Skeletal muscle tissue (tissue), 4 donors: Measurements from ENCODE around the gene CORO1C. TPM values are rescaled to one million over a fixed set of nuclear protein-coding genes. Genes with fewer than 3 reads are reported as not detected.
A peak's percentile ranks its signal among the peaks of the same experiment; 100 is the strongest.

Experiments used
- H3K27ac ChIP-seq: one replicate; pipeline ENCODE4 v1.7.0; 2013; ENCODE audit warnings: mild to moderate bottlenecking, low read depth, low read length, inconsistent platforms
- H3K27me3 ChIP-seq, 3 donors: one replicate each; pipeline ENCODE4 v1.7.0; 2013; ENCODE audit warnings: low read length in 3 of 3; ENCODE audit not compliant: control insufficient read depth in 3 of 3, insufficient read depth in 3 of 3
- H3K36me3 ChIP-seq, 3 donors: one replicate each; pipeline ENCODE4 v1.7.0; 2013; ENCODE audit warnings: low read length in 3 of 3; ENCODE audit not compliant: control insufficient read depth in 3 of 3, insufficient read depth in 3 of 3
- H3K4me1 ChIP-seq, 3 donors: one replicate each; pipeline ENCODE4 v1.7.0; 2013; ENCODE audit warnings: low read length in 3 of 3, mild to moderate bottlenecking in 3 of 3; ENCODE audit not compliant: control insufficient read depth in 3 of 3, insufficient read depth in 3 of 3
- H3K4me3 ChIP-seq, 3 donors: one replicate each; pipeline ENCODE4 v1.7.0; 2013; ENCODE audit warnings: low read length in 3 of 3
- H3K9ac ChIP-seq, 3 donors: one replicate each; pipeline ENCODE4 v1.7.0; 2013; ENCODE audit warnings: low read length in 3 of 3, mild to moderate bottlenecking in 3 of 3, moderate library complexity in 2 of 3, low read depth in 1 of 3
- H3K9me3 ChIP-seq, 3 donors: one replicate each; pipeline ENCODE4 v1.7.0; 2013; ENCODE audit warnings: low read length in 3 of 3; ENCODE audit not compliant: control insufficient read depth in 3 of 3
- total RNA-seq: library from RNA; depleted of rRNA; stranded (reverse); fragments of >200 nt; gene quantifications from one replicate; pipeline ENCODE4 v1.2.3, GENCODE V29; 2014
- donor health status: Osteomylitis.

CORO1C gene
- total RNA-seq, 1 donor from 2014 or later: 154 TPM

DNA sequence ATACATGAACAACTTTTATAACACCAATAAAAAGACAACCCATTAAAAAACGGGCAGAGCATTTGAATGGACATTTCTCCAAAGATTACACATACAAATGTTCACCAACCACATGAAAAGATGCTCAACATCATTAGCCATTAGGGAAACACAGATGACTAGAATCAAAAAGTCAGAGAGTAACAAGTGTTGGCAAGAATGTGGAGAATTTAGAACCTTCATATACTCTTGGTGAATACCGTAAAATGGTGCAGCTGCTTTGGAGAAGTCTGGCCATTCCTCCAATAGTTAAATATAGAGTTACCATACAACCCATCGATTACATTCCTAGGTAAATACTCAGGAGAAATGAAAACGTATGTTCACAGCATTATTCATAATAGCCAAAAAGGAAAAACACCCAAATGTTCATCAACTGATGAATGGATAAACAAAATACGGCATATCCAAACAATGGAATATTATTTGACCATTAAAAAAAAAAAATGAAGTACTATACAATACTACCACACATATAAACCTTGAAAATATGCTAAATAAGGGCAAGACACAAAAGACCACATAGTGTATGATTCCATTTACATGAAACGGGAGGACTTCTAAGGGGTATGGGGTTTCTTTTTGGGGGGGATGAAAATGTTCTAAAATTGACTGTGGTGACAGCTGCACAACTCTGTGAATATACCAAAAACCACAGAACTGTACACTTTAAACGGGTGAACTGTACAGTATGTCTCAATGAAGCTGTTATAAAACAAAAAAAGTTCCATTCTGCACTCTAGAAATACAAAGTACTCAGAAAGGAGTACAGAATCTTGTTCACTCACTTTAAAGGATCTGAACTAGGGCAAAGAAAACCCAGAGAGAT is 3.2 kb downstream of the CORO1C start:
- no peaks in the 10 kb centered on the region for H3K9me3 ChIP-seq
- H3K4me3 ChIP-seq: no peak overlapping the region
- H3K9ac ChIP-seq: peak overlapping the region in 1 of 3 donors; percentile 28
- H3K27me3 ChIP-seq: no peaks in the 10 kb centered on the region
- peaks cover 37 to 54% (median 49%) of the 10 kb centered on the region in 3 donors for H3K4me1 ChIP-seq
- H3K27ac ChIP-seq: peak overlapping the region; percentile 98
- H3K36me3 ChIP-seq: no peaks in the 10 kb centered on the region

DNA sequence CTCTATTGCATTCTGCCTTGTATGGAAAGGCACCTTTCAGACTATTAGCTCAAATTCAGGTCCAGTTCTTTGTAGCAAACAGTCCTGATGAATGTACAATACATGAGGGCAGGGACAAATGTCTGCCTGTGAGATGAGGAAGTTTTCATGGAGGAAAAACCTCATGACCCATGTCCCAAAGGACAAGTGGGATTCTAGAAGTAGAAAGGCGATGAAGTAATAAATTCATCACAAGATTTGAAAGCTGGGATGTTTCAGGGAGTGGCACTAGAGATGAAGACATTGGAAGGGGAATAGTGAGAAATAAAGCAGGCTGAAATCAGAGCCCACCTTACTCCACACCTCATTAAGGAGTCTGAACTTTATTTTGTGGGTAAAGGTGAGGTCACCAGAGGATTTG is 4.2 kb downstream of the CORO1C start:
- Histone ChIP-seq H3K27ac (no peak overlapping the region), H3K9ac (no peak overlapping the region), H3K36me3 (no peaks in the 10 kb centered on the region), H3K4me1 (peaks cover 42 to 60% (median 53%) of the 10 kb centered on the region in 3 donors), H3K9me3 (no peaks in the 10 kb centered on the region), H3K27me3 (no peaks in the 10 kb centered on the region), H3K4me3 (no peak overlapping the region)

DNA sequence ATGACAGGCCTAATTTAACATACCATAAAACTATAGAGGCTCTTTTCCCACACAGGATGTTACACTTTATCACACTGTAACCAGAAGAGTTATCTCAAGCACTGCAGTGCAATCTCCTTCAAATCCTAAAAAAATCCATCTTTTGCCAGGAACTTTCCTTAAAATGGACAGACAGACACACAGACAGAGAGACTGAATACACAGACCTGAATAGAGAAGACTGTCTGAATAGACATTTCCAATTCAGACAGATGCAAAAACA is 6.5 kb downstream of the CORO1C start:
- Histone ChIP-seq H3K9ac (no peak overlapping the region), H3K36me3 (no peaks in the 10 kb centered on the region), H3K27ac (peak overlapping the region; percentile 13), H3K27me3 (no peaks in the 10 kb centered on the region), H3K4me1 (peaks cover 54 to 72% (median 58%) of the 10 kb centered on the region in 3 donors), H3K4me3 (no peak overlapping the region), H3K9me3 (no peaks in the 10 kb centered on the region)

DNA sequence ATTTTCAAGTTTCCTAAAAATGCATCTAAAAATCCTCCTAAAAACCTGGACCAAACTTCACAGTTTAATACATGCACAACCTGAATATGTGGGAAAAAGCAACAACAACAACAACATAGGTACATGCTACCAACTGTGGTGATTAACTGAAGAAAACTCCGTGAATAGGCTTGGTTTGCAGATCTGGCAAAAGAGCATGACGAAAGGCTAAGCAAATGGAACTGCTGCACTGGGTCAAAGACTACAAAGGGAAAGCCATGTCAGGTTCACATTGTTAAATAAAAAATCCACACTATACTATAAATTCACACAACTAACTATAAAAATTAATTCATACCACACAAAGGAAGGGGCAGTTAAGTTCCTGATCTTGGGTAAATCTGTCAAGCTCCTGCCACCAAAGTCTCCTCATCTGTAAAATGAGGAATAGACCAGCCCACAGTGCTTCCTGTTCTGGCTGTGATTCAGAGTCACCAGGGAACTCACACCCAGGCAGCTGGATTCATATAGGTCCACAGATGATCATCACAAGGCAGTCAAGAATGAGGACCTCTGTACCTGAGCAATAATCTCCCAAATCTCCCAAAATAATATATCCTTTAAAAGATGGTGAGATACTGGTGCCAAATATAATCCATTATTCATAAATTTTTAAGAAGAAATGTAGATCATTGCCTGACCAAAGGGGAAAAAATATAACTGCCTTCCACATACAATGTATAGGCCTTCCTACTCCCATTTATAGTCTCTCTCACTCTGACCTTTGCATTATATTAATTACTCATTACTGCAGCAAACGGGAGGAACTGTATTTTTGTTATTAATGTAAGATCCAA is 7.0 kb downstream of the CORO1C start:
- no peaks in the 10 kb centered on the region for H3K9me3 ChIP-seq
- H3K9ac ChIP-seq: no peak overlapping the region
- H3K36me3 ChIP-seq: no peaks in the 10 kb centered on the region
- H3K27me3 ChIP-seq: no peaks in the 10 kb centered on the region
- H3K4me1 ChIP-seq: peaks cover 50 to 72% (median 57%) of the 10 kb centered on the region in 3 donors
- H3K4me3 ChIP-seq: no peak overlapping the region
- peak overlapping the region; percentile 66 for H3K27ac ChIP-seq

DNA sequence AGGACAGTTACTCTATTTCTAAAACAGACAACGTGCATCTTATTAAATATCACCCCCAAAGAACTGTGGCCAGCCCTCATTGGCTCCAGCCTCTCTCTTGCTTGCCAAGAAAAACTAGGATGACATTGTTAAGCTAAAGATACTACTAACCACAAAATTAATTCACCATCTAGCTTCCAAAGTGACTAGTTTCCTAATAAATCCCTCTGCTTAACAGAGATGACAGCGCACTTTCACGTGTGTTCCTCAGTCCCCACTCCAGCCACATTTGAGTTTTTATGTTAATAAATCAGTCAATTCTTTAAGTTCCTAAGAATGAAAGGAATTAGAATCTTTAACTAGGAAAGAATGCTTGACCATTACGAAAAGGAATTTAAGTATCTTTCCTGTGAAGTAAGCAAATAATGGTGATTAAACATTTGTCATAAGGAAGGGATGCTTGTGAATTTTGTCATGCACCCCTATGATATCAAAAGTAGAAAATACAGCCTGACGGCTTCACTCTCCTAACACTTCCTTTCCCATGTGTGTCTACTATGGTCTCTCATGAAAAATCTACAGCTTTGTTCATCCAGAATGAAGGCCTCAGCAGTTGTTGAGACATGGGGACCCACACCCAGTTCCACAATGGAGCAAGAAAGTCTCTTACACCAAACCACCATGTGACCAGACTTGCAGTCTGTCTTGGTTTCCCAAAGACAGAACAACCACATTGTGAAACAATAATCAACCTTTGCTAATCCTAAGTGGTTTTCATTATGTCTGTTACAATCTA is 8.1 kb downstream of the CORO1C start:
- Histone ChIP-seq H3K4me3 (peak overlapping the region in 2 of 3 donors; percentile 7 to 8), H3K9ac (peak overlapping the region in 2 of 3 donors; percentile 40 to 52), H3K27me3 (no peaks in the 10 kb centered on the region), H3K27ac (peak overlapping the region; percentile 66), H3K36me3 (no peaks in the 10 kb centered on the region), H3K4me1 (peaks cover 47 to 63% (median 48%) of the 10 kb centered on the region in 3 donors), H3K9me3 (no peaks in the 10 kb centered on the region)

DNA sequence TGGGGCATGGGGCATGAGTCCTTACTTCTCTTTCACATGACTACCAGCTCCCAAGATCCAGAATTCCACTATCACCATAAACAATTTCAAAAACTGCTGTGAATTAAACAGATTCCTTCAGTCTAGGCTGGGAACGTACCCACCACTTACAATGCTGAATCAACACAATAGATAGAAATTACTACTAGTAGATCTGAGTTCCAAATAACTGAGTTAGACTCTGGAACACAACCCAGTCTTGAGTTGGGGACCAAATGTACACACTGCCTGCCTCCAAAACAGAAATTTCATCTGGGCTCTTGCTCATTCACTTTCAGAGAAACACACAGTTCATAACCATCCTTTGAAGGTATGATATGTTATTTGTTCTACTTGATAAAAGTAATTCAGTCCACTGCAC is 8.9 kb downstream of the CORO1C start:
- Histone ChIP-seq H3K27ac (peak overlapping the region; percentile 66), H3K9ac (peak overlapping the region; percentile 8 to 40 (median 15)), H3K36me3 (peaks cover 0 to under 1% (median 0%) of the 10 kb centered on the region in 3 donors), H3K4me1 (peaks cover 46 to 62% (median 47%) of the 10 kb centered on the region in 3 donors), H3K9me3 (no peaks in the 10 kb centered on the region), H3K4me3 (peak overlapping the region in 2 of 3 donors; percentile 8 to 32), H3K27me3 (no peaks in the 10 kb centered on the region)

DNA sequence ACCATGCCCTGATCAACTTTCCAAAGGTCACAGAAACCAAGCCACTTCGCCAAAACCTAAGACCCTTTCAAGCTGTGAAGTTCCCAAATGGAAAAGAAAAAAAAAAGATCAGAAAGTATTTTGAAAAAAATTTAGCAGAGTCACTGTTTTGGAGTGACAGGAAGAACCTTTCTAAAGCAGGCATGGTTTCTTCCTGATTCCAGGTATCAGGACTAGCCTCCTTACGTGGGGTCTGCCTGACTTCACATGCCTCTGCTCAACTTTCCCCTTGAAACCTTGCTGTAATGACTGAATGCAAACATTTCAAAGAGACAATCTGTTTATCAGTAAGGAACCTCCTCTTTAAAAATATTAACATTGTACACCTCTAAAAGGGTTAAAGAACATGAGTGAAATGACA is 9.5 kb downstream of the CORO1C start:
- H3K4me3 ChIP-seq: no peak overlapping the region
- no peaks in the 10 kb centered on the region for H3K27me3 ChIP-seq
- no peaks in the 10 kb centered on the region for H3K9me3 ChIP-seq
- H3K4me1 ChIP-seq: peaks cover 45 to 62% (median 47%) of the 10 kb centered on the region in 3 donors
- no peak overlapping the region for H3K9ac ChIP-seq
- peak overlapping the region; percentile 66 for H3K27ac ChIP-seq
- peaks cover 0 to 7% (median 1%) of the 10 kb centered on the region in 3 donors for H3K36me3 ChIP-seq

DNA sequence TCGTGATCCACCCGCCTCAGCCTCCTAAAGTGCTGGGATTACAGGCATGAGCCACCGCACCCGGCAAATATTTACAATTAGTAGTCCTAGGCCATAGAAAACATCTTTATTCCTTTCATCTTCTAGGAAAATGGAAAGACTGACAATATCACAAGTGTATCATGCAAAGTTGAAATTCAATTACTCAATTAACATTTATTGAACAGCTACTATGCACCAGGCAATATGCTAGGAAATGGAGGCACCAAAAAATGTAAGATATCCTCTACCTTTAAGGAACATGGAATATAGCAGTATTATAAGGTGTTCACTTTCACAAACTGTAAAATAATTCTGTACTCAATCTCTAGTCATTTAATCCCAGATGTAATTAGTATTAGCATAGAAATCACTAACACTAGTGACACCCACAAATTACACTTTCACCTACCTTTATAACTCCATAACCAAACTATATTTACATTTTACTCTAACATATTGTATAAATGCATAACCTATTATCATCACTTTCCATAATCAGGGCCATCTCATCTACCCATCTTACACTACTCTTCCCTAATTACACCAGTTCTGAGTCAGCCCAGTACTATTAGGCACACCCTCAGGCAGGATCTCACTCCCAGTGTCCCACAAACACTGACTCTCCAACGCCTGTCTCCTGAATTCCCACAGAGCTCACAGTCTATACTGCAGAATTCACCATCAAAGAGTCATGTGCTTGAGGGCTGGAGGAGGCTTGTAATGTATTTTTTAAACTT is 10.4 kb downstream of the CORO1C start:
- H3K4me1 ChIP-seq: peaks cover 50 to 67% (median 51%) of the 10 kb centered on the region in 3 donors
- no peak overlapping the region for H3K4me3 ChIP-seq
- H3K9ac ChIP-seq: no peak overlapping the region
- no peaks in the 10 kb centered on the region for H3K27me3 ChIP-seq
- H3K9me3 ChIP-seq: no peaks in the 10 kb centered on the region
- H3K27ac ChIP-seq: peak overlapping the region; percentile 66
- H3K36me3 ChIP-seq: peaks cover 0 to 9% (median 5%) of the 10 kb centered on the region in 3 donors

DNA sequence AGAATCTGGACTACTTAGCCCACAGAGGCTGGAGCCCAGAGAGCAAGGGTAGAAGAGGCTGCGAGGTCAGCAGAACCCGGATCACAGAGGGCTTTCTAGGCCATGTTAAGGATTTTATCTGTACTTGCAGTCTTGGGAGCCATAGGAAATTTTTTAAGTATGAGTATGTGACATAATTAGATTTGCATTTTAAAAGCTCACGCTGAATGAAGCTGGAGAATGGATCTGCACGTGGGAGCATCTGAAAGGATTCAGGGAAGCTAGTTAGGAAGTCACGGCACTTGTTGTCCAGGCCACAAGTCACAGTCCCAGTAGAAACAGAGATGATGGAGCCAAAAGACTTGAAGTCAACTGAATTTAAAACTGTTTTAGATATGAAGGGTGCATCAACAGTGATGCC is 14.1 kb downstream of the CORO1C start:
- Histone ChIP-seq H3K4me3 (no peak overlapping the region), H3K36me3 (peaks cover 0 to 9% (median 5%) of the 10 kb centered on the region in 3 donors), H3K27me3 (no peaks in the 10 kb centered on the region), H3K4me1 (peaks cover 30 to 45% (median 34%) of the 10 kb centered on the region in 3 donors), H3K9me3 (no peaks in the 10 kb centered on the region), H3K27ac (no peak overlapping the region), H3K9ac (no peak overlapping the region)
